ENCODE measurements around the gene PFAS. TPM values are rescaled to one million over a fixed set of nuclear protein-coding genes. Genes with fewer than 3 reads are reported as not detected.
A peak's percentile ranks its signal among the peaks of the same experiment; 100 is the strongest.

PFAS gene
- total RNA-seq, 1 experiment from 2014 or later: 246 TPM

DNA sequence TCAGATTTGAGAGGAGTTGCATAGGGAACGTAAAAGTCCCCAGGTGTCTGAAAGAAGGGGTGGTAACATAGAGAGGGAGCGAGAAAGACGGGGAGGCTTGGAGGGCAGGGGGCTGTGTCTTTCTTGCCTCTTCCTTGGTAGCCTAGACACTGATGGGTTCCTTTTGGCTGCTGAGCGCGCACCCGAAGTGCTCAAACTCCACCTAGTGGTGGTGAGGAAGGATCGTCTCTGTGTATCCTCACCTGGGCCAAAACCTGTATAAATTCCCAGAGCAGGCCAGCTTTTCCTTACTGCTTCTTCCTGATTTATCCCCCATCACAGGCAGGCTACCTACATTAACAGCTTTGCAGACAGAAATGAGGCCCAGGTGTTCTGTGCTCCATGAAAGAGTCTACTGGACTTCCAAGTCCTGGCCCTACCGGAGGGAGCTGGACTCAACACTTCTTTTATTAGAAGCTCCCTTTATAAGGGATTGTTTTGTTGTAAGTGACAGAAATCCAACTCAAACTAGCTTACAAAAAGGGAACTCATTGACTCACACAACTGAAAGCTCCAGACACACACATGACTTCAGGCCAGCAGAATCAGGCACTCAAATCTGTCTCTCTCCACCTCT is 51.6 kb downstream of the PFAS start (continued):
- TF ChIP-seq USF1 (CRISPR knock-in tag; IDR thresholded peaks at IDR 0.05): 0 out of 2 replicates have a peak, but pooled peaks have one; percentile 26
- TF ChIP-seq NR2C2 (CRISPR knock-in tag; IDR thresholded peaks at IDR 0.05): no peak
- TF ChIP-seq GTF2I (CRISPR knock-in tag; conservative IDR thresholded peaks at IDR 0.05): no peak
- no peak for TF ChIP-seq ZNF396 (CRISPR knock-in tag; IDR thresholded peaks at IDR 0.05; ENCODE audit: borderline replicate concordance)
- TF ChIP-seq, protein P1, sequence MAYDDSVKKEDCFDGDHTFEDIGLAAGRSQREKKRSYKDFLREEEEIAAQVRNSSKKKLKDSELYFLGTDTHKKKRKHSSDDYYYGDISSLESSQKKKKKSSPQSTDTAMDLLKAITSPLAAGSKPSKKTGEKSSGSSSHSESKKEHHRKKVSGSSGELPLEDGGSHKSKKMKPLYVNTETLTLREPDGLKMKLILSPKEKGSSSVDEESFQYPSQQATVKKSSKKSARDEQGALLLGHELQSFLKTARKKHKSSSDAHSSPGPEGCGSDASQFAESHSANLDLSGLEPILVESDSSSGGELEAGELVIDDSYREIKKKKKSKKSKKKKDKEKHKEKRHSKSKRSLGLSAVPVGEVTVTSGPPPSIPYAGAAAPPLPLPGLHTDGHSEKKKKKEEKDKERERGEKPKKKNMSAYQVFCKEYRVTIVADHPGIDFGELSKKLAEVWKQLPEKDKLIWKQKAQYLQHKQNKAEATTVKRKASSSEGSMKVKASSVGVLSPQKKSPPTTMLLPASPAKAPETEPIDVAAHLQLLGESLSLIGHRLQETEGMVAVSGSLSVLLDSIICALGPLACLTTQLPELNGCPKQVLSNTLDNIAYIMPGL (CRISPR knock-in tag; IDR thresholded peaks at IDR 0.05): 0 out of 2 replicates have a peak, but pooled peaks have one; percentile 46
- TF ChIP-seq FOXJ3 (CRISPR knock-in tag; IDR thresholded peaks at IDR 0.05; ENCODE audit: borderline replicate concordance): no peak
- TF ChIP-seq NFYB (CRISPR knock-in tag; conservative IDR thresholded peaks at IDR 0.05; ENCODE audit: low read depth): no peak
- no peak for TF ChIP-seq SMAD4 (CRISPR knock-in tag; IDR thresholded peaks at IDR 0.05)
- TF ChIP-seq IRF2 (CRISPR knock-in tag; IDR thresholded peaks at IDR 0.05; ENCODE audit: borderline replicate concordance, low read depth): no peak
- TF ChIP-seq MAX (CRISPR knock-in tag; IDR thresholded peaks at IDR 0.05): peak; percentile 39; the same call in 1 of the 2 replicates
- TF ChIP-seq JAZF1 (CRISPR knock-in tag; IDR thresholded peaks at IDR 0.05): no peak
- no peak for TF ChIP-seq ZNF219 (CRISPR knock-in tag; IDR thresholded peaks at IDR 0.05; ENCODE audit: borderline replicate concordance)
- no peak for TF ChIP-seq FOXP1 (CRISPR knock-in tag; IDR thresholded peaks at IDR 0.05; ENCODE audit: borderline replicate concordance)
- no peak for TF ChIP-seq EMX1 (CRISPR knock-in tag; IDR thresholded peaks at IDR 0.05)
- TF ChIP-seq ZNF317 (CRISPR knock-in tag; IDR thresholded peaks at IDR 0.05; ENCODE audit: borderline replicate concordance, low read depth): no peak
- 0 out of 2 replicates have a peak, but pooled peaks have one; percentile 40 for TF ChIP-seq SP1 (CRISPR knock-in tag; conservative IDR thresholded peaks at IDR 0.05)
- 0 out of 2 replicates have a peak, but pooled peaks have one; percentile 37 for TF ChIP-seq TEAD1 (CRISPR knock-in tag; IDR thresholded peaks at IDR 0.05)
- TF ChIP-seq RORB (CRISPR knock-in tag; IDR thresholded peaks at IDR 0.05): no peak
- TF ChIP-seq OVOL2 (CRISPR knock-in tag; IDR thresholded peaks at IDR 0.05; ENCODE audit: borderline replicate concordance): no peak
- no peak for TF ChIP-seq PRRX2 (CRISPR knock-in tag; IDR thresholded peaks at IDR 0.05)
- no peak for TF ChIP-seq TEAD4 (CRISPR knock-in tag; IDR thresholded peaks at IDR 0.05)
- peak; percentile 80 for TF ChIP-seq CTCF (IDR thresholded peaks at IDR 0.05)
- TF ChIP-seq, protein P2, sequence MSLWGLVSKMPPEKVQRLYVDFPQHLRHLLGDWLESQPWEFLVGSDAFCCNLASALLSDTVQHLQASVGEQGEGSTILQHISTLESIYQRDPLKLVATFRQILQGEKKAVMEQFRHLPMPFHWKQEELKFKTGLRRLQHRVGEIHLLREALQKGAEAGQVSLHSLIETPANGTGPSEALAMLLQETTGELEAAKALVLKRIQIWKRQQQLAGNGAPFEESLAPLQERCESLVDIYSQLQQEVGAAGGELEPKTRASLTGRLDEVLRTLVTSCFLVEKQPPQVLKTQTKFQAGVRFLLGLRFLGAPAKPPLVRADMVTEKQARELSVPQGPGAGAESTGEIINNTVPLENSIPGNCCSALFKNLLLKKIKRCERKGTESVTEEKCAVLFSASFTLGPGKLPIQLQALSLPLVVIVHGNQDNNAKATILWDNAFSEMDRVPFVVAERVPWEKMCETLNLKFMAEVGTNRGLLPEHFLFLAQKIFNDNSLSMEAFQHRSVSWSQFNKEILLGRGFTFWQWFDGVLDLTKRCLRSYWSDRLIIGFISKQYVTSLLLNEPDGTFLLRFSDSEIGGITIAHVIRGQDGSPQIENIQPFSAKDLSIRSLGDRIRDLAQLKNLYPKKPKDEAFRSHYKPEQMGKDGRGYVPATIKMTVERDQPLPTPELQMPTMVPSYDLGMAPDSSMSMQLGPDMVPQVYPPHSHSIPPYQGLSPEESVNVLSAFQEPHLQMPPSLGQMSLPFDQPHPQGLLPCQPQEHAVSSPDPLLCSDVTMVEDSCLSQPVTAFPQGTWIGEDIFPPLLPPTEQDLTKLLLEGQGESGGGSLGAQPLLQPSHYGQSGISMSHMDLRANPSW (CRISPR knock-in tag; conservative IDR thresholded peaks at IDR 0.05; ENCODE audit: low read depth): no peak
- TF ChIP-seq NFE2L1 (CRISPR knock-in tag; IDR thresholded peaks at IDR 0.05): no peak
- TF ChIP-seq, protein P3, sequence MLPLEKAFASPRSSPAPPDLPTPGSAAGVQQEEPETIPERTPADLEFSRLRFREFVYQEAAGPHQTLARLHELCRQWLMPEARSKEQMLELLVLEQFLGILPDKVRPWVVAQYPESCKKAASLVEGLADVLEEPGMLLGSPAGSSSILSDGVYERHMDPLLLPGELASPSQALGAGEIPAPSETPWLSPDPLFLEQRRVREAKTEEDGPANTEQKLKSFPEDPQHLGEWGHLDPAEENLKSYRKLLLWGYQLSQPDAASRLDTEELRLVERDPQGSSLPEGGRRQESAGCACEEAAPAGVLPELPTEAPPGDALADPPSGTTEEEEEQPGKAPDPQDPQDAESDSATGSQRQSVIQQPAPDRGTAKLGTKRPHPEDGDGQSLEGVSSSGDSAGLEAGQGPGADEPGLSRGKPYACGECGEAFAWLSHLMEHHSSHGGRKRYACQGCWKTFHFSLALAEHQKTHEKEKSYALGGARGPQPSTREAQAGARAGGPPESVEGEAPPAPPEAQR (CRISPR knock-in tag; IDR thresholded peaks at IDR 0.05): no peak
- no peak for TF ChIP-seq ZNF232 (CRISPR knock-in tag; IDR thresholded peaks at IDR 0.05)
- no peak for TF ChIP-seq ATF1 (CRISPR knock-in tag; IDR thresholded peaks at IDR 0.05)
- TF ChIP-seq GABPB1 (CRISPR knock-in tag; IDR thresholded peaks at IDR 0.05): no peak
- no peak for TF ChIP-seq HMGA2 (CRISPR knock-in tag; IDR thresholded peaks at IDR 0.05)

All from WTC11 (cell line).